GM23248 (cell line): ENCODE data around the gene OSER1.

Experiments used
- EZH2 ChIP-seq: fragments of 200-600 bp; sonication (generic); IDR thresholded peaks from 2 replicates; pipeline ENCODE4 v1.6.1; 2018; ENCODE audit warnings: antibody characterized with exemption, mild to moderate bottlenecking; ENCODE audit not compliant: insufficient read depth, poor library complexity, severe bottlenecking
- EZH2phosphoT487 ChIP-seq: fragments of 200-600 bp; sonication (generic); IDR thresholded peaks from 2 replicates; pipeline ENCODE4 v1.6.1; 2018; ENCODE audit warnings: antibody characterized with exemption, moderate library complexity, mild to moderate bottlenecking, low read depth; ENCODE audit not compliant: insufficient read depth

GRCh38 chr20:44206132-44206531 lies 4.4 kb downstream of the OSER1 start:
- TF ChIP-seq EZH2phosphoT487: no peak
- no peak for TF ChIP-seq EZH2
